ENCODE measurements around the gene MUC12.

DNA sequence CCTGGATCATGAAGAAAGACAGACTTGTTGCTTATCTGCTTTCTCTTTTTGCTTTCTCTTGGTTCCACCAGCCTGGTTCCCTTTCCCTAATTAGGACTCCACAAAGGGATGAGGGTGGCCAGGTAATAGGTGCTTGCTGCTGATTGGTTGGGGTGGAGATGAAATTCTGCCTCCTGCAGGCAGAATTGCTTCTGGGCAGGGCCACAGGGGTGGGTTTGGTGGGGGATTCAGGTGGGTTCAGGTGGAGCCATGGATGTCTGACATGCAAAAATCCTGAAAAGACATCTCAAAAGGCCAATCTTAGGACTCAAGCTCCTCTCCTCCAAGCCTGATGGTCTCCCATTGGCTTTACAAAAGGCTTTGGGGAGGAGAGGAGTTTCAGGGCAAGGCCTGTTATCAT is 48.3 kb upstream of the MUC12 start:
- TF ChIP-seq, protein P1, sequence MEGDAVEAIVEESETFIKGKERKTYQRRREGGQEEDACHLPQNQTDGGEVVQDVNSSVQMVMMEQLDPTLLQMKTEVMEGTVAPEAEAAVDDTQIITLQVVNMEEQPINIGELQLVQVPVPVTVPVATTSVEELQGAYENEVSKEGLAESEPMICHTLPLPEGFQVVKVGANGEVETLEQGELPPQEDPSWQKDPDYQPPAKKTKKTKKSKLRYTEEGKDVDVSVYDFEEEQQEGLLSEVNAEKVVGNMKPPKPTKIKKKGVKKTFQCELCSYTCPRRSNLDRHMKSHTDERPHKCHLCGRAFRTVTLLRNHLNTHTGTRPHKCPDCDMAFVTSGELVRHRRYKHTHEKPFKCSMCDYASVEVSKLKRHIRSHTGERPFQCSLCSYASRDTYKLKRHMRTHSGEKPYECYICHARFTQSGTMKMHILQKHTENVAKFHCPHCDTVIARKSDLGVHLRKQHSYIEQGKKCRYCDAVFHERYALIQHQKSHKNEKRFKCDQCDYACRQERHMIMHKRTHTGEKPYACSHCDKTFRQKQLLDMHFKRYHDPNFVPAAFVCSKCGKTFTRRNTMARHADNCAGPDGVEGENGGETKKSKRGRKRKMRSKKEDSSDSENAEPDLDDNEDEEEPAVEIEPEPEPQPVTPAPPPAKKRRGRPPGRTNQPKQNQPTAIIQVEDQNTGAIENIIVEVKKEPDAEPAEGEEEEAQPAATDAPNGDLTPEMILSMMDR (IDR thresholded peaks at IDR 0.05; ENCODE audit: borderline replicate concordance, extremely low read depth, low read length, poor library complexity, severe bottlenecking): no peak
- TF ChIP-seq EZH2 (IDR thresholded peaks at IDR 0.05; ENCODE audit: borderline replicate concordance, low read depth, low read length, severe bottlenecking): no peak
